Measurements from ENCODE around the gene TMEM170A. TPM values are rescaled to one million over a fixed set of nuclear protein-coding genes. Genes with fewer than 3 reads are reported as not detected.
A peak's percentile ranks its signal among the peaks of the same experiment; 100 is the strongest.

Gene TMEM170A
- total and polyA plus RNA-seq, 2 of the 13 experiments (the other 11 are each of a cell fraction or from before 2014, with no cell fraction given) = 35.7 to 39.7 TPM

- Histone ChIP-seq H3K4me2 (ENCODE audit: low read depth, low read length) (no peak overlapping the region), H3K79me2 (ENCODE audit: insufficient read depth, low read length) (peaks cover 15% of the 10 kb centered on the region), H4K20me1 (ENCODE audit: insufficient read depth, low read length) (no peaks in the 10 kb centered on the region), H3K4me1 (ENCODE audit: insufficient read depth, low read length) (peaks cover 15% of the 10 kb centered on the region), H3K9me3 (ENCODE audit: low read length) (no peaks in the 10 kb centered on the region), H2AFZ (ENCODE audit: low read length) (no peak overlapping the region), H3K36me3 (replicated peaks in 1 of 2; ENCODE audit: control insufficient read depth in 1 of 2, insufficient read depth in 2 of 2, low read length in 2 of 2) (peaks cover 12 to 44% of the 10 kb centered on the region in 2 experiments; a peak in 4 of 5 replicates), H3K27ac (ENCODE audit: extremely low read length, insufficient read depth, low read length) (no peak overlapping the region), H3K4me3 (replicated peaks in 1 of 3; ENCODE audit: insufficient read depth in 1 of 3, low read depth in 2 of 3, low read length in 3 of 3) (no peak overlapping the region), H3K9ac (ENCODE audit: insufficient read depth, low read depth, low read length) (no peak overlapping the region), H3K27me3 (ENCODE audit: control insufficient read depth in 1 of 2, insufficient read depth in 2 of 2, low read length in 2 of 2) (no peaks in the 10 kb centered on the region)
- ATAC-seq = peak; percentile 74
- peak; percentile 26 for DNase-seq (ENCODE audit: low spot score)
- TSS peak; percentile 8 for BruUV-seq (replicated peaks)
- in situ Hi-C loops (cut with HindIII; ENCODE audit: extremely low pct_ligation_motif_present, low pct_unique_long_range_greater_than_20kb) = no loop called here
- POLR2A ChIA-PET = interaction anchor here (1.7 kb wide), 1 partner anchor 12 kb away, joined by 5 read pairs; no protein-coding TSS in a partner anchor
- intact Hi-C loops (cut with micrococcal nuclease; ENCODE audit: unreplicated experiment) = no loop called here
- CTCF ChIA-PET (ENCODE audit: low intra/inter-chr PET ratio, low total read pairs) = no interaction called here
- peak; percentile 18 for FAIRE-seq
- TF ChIP-seq FOXA3 (CRISPR knock-in tag; IDR thresholded peaks at IDR 0.05) (peak; percentile 79), PHF20 (CRISPR knock-in tag; IDR thresholded peaks at IDR 0.05) (no peak), TOPORS (CRISPR knock-in tag; IDR thresholded peaks at IDR 0.05) (no peak), RBM22 (optimal IDR thresholded peaks at IDR 0.05; ENCODE audit: low read length) (no peak), IRF9 (CRISPR knock-in tag; IDR thresholded peaks at IDR 0.05; ENCODE audit: borderline replicate concordance) (no peak), GATAD2A (CRISPR knock-in tag; IDR thresholded peaks at IDR 0.05) (peak; percentile 88), ZNF281 (CRISPR knock-in tag; IDR thresholded peaks at IDR 0.05; ENCODE audit: borderline replicate concordance) (no peak), CBFB (CRISPR knock-in tag; IDR thresholded peaks at IDR 0.05) (peak; percentile 41; the same call in 1 of the 2 replicates), ARNT (IDR thresholded peaks at IDR 0.05) (no peak), FOXP1 (IDR thresholded peaks at IDR 0.05) (no peak), FOXP1 (CRISPR knock-in tag; IDR thresholded peaks at IDR 0.05) (peak; percentile 51; the same call in 1 of the 2 replicates), SAP130 (CRISPR knock-in tag; IDR thresholded peaks at IDR 0.05; ENCODE audit: low read depth) (0 out of 2 replicates have a peak, but pooled peaks have one; percentile 12), ELF1 (CRISPR knock-in tag; IDR thresholded peaks at IDR 0.05) (no peak), MIXL1 (CRISPR knock-in tag; IDR thresholded peaks at IDR 0.05) (peak; percentile 60; the same call in 1 of the 2 replicates), NCOR1 (IDR thresholded peaks at IDR 0.05; ENCODE audit: borderline replicate concordance, low read length) (no peak), ZSCAN21 (CRISPR knock-in tag; IDR thresholded peaks at IDR 0.05; ENCODE audit: borderline replicate concordance) (no peak), ZNF264 (CRISPR knock-in tag; IDR thresholded peaks at IDR 0.05) (0 out of 2 replicates have a peak, but pooled peaks have one; percentile 30), KAT2B (IDR thresholded peaks at IDR 0.05; ENCODE audit: borderline replicate concordance, low read depth, low read length) (peak; percentile 29; the same call in 1 of the 2 replicates), ONECUT2 (CRISPR knock-in tag; IDR thresholded peaks at IDR 0.05) (peak; percentile 97), RXRB (CRISPR knock-in tag; IDR thresholded peaks at IDR 0.05; ENCODE audit: borderline replicate concordance) (0 out of 2 replicates have a peak, but pooled peaks have one; percentile 18)
- TF ChIP-seq, protein P1, sequence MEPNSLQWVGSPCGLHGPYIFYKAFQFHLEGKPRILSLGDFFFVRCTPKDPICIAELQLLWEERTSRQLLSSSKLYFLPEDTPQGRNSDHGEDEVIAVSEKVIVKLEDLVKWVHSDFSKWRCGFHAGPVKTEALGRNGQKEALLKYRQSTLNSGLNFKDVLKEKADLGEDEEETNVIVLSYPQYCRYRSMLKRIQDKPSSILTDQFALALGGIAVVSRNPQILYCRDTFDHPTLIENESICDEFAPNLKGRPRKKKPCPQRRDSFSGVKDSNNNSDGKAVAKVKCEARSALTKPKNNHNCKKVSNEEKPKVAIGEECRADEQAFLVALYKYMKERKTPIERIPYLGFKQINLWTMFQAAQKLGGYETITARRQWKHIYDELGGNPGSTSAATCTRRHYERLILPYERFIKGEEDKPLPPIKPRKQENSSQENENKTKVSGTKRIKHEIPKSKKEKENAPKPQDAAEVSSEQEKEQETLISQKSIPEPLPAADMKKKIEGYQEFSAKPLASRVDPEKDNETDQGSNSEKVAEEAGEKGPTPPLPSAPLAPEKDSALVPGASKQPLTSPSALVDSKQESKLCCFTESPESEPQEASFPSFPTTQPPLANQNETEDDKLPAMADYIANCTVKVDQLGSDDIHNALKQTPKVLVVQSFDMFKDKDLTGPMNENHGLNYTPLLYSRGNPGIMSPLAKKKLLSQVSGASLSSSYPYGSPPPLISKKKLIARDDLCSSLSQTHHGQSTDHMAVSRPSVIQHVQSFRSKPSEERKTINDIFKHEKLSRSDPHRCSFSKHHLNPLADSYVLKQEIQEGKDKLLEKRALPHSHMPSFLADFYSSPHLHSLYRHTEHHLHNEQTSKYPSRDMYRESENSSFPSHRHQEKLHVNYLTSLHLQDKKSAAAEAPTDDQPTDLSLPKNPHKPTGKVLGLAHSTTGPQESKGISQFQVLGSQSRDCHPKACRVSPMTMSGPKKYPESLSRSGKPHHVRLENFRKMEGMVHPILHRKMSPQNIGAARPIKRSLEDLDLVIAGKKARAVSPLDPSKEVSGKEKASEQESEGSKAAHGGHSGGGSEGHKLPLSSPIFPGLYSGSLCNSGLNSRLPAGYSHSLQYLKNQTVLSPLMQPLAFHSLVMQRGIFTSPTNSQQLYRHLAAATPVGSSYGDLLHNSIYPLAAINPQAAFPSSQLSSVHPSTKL (CRISPR knock-in tag; IDR thresholded peaks at IDR 0.05) = peak; percentile 54
These were observed 18.1 kb downstream of the TMEM170A start for GRCh38 chr16:75446416-75446815.
